Measurements from ENCODE around the gene RBPJ. TPM values are rescaled to one million over a fixed set of nuclear protein-coding genes. Genes with fewer than 3 reads are reported as not detected.
A peak's percentile ranks its signal among the peaks of the same experiment; 100 is the strongest.

Gene RBPJ
- total and polyA plus RNA-seq, 7 donors: 10.6 to 44.4 (median 28.8) TPM

- DNase-seq: no peak
- Histone ChIP-seq H3K4me3 (no peak overlapping the region), H3K27me3 (ENCODE audit: insufficient read depth in 3 of 3, low read length in 2 of 3) (no peaks in the 10 kb centered on the region), H3K9me3 (no peaks in the 10 kb centered on the region), H3K27ac (no peak overlapping the region), H3K4me1 (peaks cover 10% of the 10 kb centered on the region), H3K36me3 (ENCODE audit: insufficient read depth in 1 of 2, low read depth in 1 of 2) (peaks cover 2 to 33% of the 10 kb centered on the region in 2 donors)
- ATAC-seq: no peak
- no peak for TF ChIP-seq CTCF (IDR thresholded peaks at IDR 0.05)
- 92 to 97% (median 97%) methylated on average over 9 of the region's 9 CpGs for WGBS, 3 donors
- intact Hi-C loops (cut with DNase I): loop anchor here (10.0 kb wide), 1 partner anchor 494 kb away; no protein-coding TSS in a partner anchor
Measured at GRCh38 chr4:26418850-26419249, 98.0 kb downstream of the RBPJ start.

GRCh38 chr4:26420438-26420837 is 99.6 kb downstream of the RBPJ start:
- WGBS, 3 donors: 97 to 100% (median 98%) methylated on average over 2 of the region's 2 CpGs
- intact Hi-C loops (cut with DNase I): no loop called here
- H3K27ac ChIP-seq: peak overlapping the region; percentile 30
- peaks cover 10% of the 10 kb centered on the region for H3K4me1 ChIP-seq
- peaks cover 2 to 45% of the 10 kb centered on the region in 2 donors for H3K36me3 ChIP-seq (ENCODE audit: insufficient read depth in 1 of 2, low read depth in 1 of 2)
- no peak for TF ChIP-seq CTCF (IDR thresholded peaks at IDR 0.05)
- H3K27me3 ChIP-seq (ENCODE audit: insufficient read depth in 3 of 3, low read length in 2 of 3): no peaks in the 10 kb centered on the region
- H3K4me3 ChIP-seq: no peak overlapping the region
- no peaks in the 10 kb centered on the region for H3K9me3 ChIP-seq
- ATAC-seq: no peak
- DNase-seq: no peak

GRCh38 chr4:26420913-26421312 is 100.1 kb downstream of the RBPJ start:
- WGBS, 3 donors: 8 to 33% (median 26%) methylated on average over 1 of the region's 1 CpG
- peak in 3 of 4 donors; percentile 17 to 80 (median 48) for ATAC-seq

GRCh38 chr4:26424153-26424552 is 103.3 kb downstream of the RBPJ start:
- Histone ChIP-seq H3K27ac (no peak overlapping the region), H3K9me3 (no peaks in the 10 kb centered on the region), H3K36me3 (ENCODE audit: insufficient read depth in 1 of 2, low read depth in 1 of 2) (peaks cover 0 to 47% of the 10 kb centered on the region in 2 donors), H3K4me3 (no peak overlapping the region), H3K4me1 (peaks cover 19% of the 10 kb centered on the region), H3K27me3 (ENCODE audit: insufficient read depth in 3 of 3, low read length in 2 of 3) (no peaks in the 10 kb centered on the region)
- intact Hi-C loops (cut with DNase I): no loop called here
- ATAC-seq: no peak
- WGBS, 3 donors: 62 to 69% (median 64%) methylated on average over 2 of the region's 2 CpGs
- no peak for DNase-seq
- no peak for TF ChIP-seq CTCF (IDR thresholded peaks at IDR 0.05)

More at GRCh38 chr4:26420913-26421312, 100.1 kb downstream of the RBPJ start:
- Histone ChIP-seq H3K4me1 (peaks cover 10% of the 10 kb centered on the region), H3K9me3 (no peaks in the 10 kb centered on the region), H3K4me3 (no peak overlapping the region), H3K27ac (peak overlapping the region; percentile 30), H3K36me3 (ENCODE audit: insufficient read depth in 1 of 2, low read depth in 1 of 2) (peaks cover 2 to 45% of the 10 kb centered on the region in 2 donors), H3K27me3 (ENCODE audit: insufficient read depth in 3 of 3, low read length in 2 of 3) (no peaks in the 10 kb centered on the region)
- TF ChIP-seq CTCF (IDR thresholded peaks at IDR 0.05): no peak
- intact Hi-C loops (cut with DNase I): no loop called here
- no peak for DNase-seq

GRCh38 chr4:26424838-26425237 is 104.0 kb downstream of the RBPJ start:
- DNase-seq: no peak
- Histone ChIP-seq H3K36me3 (ENCODE audit: insufficient read depth in 1 of 2, low read depth in 1 of 2) (peaks cover 0 to 53% of the 10 kb centered on the region in 2 donors), H3K4me1 (peaks cover 19% of the 10 kb centered on the region), H3K27me3 (ENCODE audit: insufficient read depth in 3 of 3, low read length in 2 of 3) (no peaks in the 10 kb centered on the region), H3K27ac (no peak overlapping the region), H3K4me3 (no peak overlapping the region), H3K9me3 (no peaks in the 10 kb centered on the region)
- TF ChIP-seq CTCF (IDR thresholded peaks at IDR 0.05): no peak
- intact Hi-C loops (cut with DNase I): no loop called here
- ATAC-seq: no peak
- 95 to 98% (median 97%) methylated on average over 3 of the region's 3 CpGs for WGBS, 3 donors

Measured in psoas muscle (tissue), 8 donors.